ENCODE data around the gene TYMP. TPM values are rescaled to one million over a fixed set of nuclear protein-coding genes. Genes with fewer than 3 reads are reported as not detected.
A peak's percentile ranks its signal among the peaks of the same experiment; 100 is the strongest.

TYMP gene
- polyA plus RNA-seq, 3 donors: 1.4 to 3.0 (median 1.9) TPM

GRCh38 chr22:50567721-50568252 is 38.0 kb upstream of the TYMP start:
- DNase-seq (ENCODE audit: extremely low read depth in 1 of 11, low read depth in 9 of 11, low spot score in 4 of 11): no peak

- DNase-seq (ENCODE audit: extremely low read depth in 1 of 11, low read depth in 9 of 11, low spot score in 4 of 11): no peak
Measured at GRCh38 chr22:50564289-50564688, 34.5 kb upstream of the TYMP start.

- no peak for DNase-seq (ENCODE audit: extremely low read depth in 1 of 11, low read depth in 9 of 11, low spot score in 4 of 11)
Measured at GRCh38 chr22:50563413-50564160, 33.8 kb upstream of the TYMP start.

- peak; percentile 81 to 93 (median 89) for DNase-seq (ENCODE audit: extremely low read depth in 1 of 11, low read depth in 9 of 11, low spot score in 4 of 11)
Measured at GRCh38 chr22:50562523-50563412, 33.0 kb upstream of the TYMP start, which contains the start of gene SYCE3. Gene SYCE3 (minus strand): TSS chr22:50562919. CDS start chr22:50556405, 6,514 bp downstream.

- no peak for DNase-seq (ENCODE audit: extremely low read depth in 1 of 11, low read depth in 9 of 11, low spot score in 4 of 11)
Measured at GRCh38 chr22:50561401-50562358, 31.9 kb upstream of the TYMP start.

- DNase-seq (ENCODE audit: extremely low read depth in 1 of 11, low read depth in 9 of 11, low spot score in 4 of 11): no peak
Measured at GRCh38 chr22:50560034-50560433, 30.2 kb upstream of the TYMP start.

GRCh38 chr22:50556703-50557102 is 26.9 kb upstream of the TYMP start:
- DNase-seq (ENCODE audit: extremely low read depth in 1 of 11, low read depth in 9 of 11, low spot score in 4 of 11): no peak

GRCh38 chr22:50553310-50553709 is 23.5 kb upstream of the TYMP start:
- no peak for DNase-seq (ENCODE audit: extremely low read depth in 1 of 11, low read depth in 9 of 11, low spot score in 4 of 11)

- DNase-seq (ENCODE audit: extremely low read depth in 1 of 11, low read depth in 9 of 11, low spot score in 4 of 11): no peak
Measured at GRCh38 chr22:50551160-50551752, 21.4 kb upstream of the TYMP start.

GRCh38 chr22:50550395-50550794 is 20.6 kb upstream of the TYMP start:
- DNase-seq (ENCODE audit: extremely low read depth in 1 of 11, low read depth in 9 of 11, low spot score in 4 of 11): no peak

GRCh38 chr22:50548921-50549790 is 19.3 kb upstream of the TYMP start:
- no peak for DNase-seq (ENCODE audit: extremely low read depth in 1 of 11, low read depth in 9 of 11, low spot score in 4 of 11)

GRCh38 chr22:50548040-50548920 is 18.5 kb upstream of the TYMP start:
- DNase-seq (ENCODE audit: extremely low read depth in 1 of 11, low read depth in 9 of 11, low spot score in 4 of 11): no peak

GRCh38 chr22:50547263-50547985 is 17.6 kb upstream of the TYMP start:
- no peak for DNase-seq (ENCODE audit: extremely low read depth in 1 of 11, low read depth in 9 of 11, low spot score in 4 of 11)

GRCh38 chr22:50546326-50547262 is 16.8 kb upstream of the TYMP start:
- DNase-seq (ENCODE audit: extremely low read depth in 1 of 11, low read depth in 9 of 11, low spot score in 4 of 11): no peak
